Epithelial cell of proximal tubule (primary cell): ENCODE measurements around the gene CDC42EP5. TPM values are rescaled to one million over a fixed set of nuclear protein-coding genes. Genes with fewer than 3 reads are reported as not detected.

Experiments used
- DNase-seq: peaks from one replicate; pipeline ENCODE4 v3.0.0-alpha.2; 2011; ENCODE audit warnings: low read depth
- H3K4me3 ChIP-seq: 2 replicates; pipeline ENCODE4 v1.5.1; 2011; ENCODE audit warnings: low read depth, mild to moderate bottlenecking, low read length
- total RNA-seq: library from RNA; depleted of rRNA; stranded (reverse); fragments of >200 nt; gene quantifications from 2 replicates; pipeline ENCODE4 v1.2.3, GENCODE V29; 2015
- TF ChIP-seq, protein P1 (sequence below): conservative IDR thresholded peaks from 2 replicates; pipeline ENCODE4 v1.5.1; 2012; ENCODE audit warnings: low read depth, mild to moderate bottlenecking, low read length

The CDC42EP5 gene
- total RNA-seq, 1 donor from 2014 or later: 33.7 TPM

DNA sequence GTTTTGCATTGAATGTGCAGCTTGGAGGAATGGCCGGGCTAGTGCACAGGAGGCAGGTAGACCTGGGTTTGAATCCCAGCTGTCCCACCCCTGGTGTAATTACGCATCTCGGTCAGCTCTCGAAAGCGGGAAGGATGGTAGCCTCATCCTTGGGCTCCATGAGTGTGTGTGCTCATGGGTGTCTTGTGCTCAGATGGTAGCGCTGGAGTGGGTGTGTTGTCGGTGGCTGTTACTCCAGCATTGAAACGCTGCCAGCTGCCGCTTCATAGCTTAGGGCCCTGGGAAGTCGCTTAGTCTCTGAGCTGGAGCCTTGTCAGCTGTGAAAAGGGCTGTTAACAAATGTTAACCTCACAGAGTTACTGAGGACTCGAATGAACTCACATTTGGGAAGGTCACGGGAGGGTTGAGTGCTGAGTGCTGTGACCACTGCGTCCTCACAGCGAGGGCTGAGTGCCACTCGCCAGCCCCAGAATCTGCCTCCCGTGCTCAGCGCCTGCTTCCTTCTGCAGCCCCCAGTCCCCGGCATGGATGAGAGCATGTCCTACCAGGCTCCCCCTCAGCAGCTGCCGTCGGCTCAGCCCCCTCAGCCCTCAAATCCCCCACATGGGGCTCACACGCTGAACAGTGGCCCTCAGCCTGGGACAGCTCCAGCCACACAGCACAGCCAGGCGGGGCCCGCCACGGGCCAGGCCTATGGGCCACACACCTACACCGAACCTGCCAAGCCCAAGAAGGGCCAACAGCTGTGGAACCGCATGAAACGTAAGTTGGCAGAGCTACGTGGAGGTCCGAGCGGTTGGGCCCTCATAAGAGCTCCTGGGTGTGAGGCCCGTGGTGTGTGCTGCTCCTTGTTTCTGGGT is 18.9 kb downstream of the CDC42EP5 start:
- no peak for DNase-seq
- no peak overlapping the region for H3K4me3 ChIP-seq
- TF ChIP-seq, protein P1, sequence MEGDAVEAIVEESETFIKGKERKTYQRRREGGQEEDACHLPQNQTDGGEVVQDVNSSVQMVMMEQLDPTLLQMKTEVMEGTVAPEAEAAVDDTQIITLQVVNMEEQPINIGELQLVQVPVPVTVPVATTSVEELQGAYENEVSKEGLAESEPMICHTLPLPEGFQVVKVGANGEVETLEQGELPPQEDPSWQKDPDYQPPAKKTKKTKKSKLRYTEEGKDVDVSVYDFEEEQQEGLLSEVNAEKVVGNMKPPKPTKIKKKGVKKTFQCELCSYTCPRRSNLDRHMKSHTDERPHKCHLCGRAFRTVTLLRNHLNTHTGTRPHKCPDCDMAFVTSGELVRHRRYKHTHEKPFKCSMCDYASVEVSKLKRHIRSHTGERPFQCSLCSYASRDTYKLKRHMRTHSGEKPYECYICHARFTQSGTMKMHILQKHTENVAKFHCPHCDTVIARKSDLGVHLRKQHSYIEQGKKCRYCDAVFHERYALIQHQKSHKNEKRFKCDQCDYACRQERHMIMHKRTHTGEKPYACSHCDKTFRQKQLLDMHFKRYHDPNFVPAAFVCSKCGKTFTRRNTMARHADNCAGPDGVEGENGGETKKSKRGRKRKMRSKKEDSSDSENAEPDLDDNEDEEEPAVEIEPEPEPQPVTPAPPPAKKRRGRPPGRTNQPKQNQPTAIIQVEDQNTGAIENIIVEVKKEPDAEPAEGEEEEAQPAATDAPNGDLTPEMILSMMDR: no peak

GRCh38 chr19:54452626-54453025 is 20.5 kb downstream of the CDC42EP5 start:
- no peak overlapping the region for H3K4me3 ChIP-seq
- no peak for DNase-seq
- TF ChIP-seq, protein P1: no peak

DNA sequence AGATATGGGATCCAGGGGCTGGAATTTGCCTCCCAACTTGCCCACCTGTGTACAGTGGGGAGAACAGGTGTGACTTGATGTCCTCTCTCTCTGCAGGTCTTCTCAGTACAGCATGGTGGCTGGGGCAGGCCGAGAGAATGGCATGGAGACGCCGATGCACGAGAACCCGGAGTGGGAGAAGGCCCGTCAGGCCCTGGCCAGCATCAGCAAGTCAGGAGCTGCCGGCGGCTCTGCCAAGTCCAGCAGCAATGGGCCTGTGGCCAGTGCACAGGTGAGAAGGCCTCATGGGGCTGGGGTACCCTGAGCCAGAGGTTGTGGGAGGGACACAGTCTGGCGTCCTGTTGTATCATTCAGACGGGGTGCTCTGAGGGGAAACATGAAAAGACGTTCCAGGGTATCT is 21.1 kb downstream of the CDC42EP5 start:
- no peak overlapping the region for H3K4me3 ChIP-seq
- DNase-seq: no peak
- TF ChIP-seq, protein P1: no peak

DNA sequence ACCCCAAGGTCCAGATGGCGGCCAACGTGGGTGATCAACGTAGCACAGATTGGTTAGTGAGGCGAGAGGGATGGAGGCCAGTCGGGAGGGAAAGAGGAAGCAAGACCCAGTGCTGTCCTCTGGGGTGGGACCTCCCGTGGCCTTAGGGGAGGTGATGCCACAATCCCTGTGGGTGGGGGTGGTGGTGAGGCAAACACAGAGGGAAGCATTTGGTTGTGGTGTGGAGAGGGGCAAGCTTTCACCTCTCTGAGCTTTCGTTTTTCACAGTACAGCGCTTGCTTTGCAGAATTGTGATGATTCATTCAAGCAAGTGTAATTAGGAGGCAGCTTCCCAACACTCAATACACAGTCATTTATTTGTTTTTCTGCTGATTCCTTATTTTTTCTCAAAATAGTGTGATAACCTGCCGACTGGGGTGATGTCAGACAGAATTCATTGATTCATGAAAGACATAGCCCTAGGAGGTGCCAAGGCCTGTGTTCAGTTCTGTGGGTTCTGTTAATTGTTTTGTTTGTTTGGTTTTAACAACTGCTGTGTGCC is 21.7 kb downstream of the CDC42EP5 start:
- H3K4me3 ChIP-seq: peak overlapping the region; percentile 80
- TF ChIP-seq, protein P1: no peak
- DNase-seq: no peak

DNA sequence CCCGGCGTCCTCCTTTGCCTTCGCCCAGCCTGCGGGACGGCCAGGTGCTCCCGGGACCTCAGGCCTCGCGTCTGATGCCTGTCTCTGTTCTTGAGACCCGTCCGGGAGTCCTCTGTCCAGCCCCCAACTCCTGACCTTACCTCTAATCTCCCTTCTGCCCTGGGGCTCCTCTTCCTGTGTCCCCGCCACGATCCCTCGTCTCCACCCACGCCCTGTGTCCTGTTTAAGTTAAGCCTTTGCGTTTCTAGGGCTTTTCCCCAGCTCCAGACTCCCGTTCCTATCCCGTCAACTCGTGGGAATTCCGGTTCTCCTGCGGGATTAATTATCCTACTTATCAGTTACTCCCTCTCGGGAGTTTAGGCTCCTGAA is 23.4 kb downstream of the CDC42EP5 start:
- H3K4me3 ChIP-seq: peak overlapping the region; percentile 80
- no peak for DNase-seq
- TF ChIP-seq, protein P1: no peak

DNA sequence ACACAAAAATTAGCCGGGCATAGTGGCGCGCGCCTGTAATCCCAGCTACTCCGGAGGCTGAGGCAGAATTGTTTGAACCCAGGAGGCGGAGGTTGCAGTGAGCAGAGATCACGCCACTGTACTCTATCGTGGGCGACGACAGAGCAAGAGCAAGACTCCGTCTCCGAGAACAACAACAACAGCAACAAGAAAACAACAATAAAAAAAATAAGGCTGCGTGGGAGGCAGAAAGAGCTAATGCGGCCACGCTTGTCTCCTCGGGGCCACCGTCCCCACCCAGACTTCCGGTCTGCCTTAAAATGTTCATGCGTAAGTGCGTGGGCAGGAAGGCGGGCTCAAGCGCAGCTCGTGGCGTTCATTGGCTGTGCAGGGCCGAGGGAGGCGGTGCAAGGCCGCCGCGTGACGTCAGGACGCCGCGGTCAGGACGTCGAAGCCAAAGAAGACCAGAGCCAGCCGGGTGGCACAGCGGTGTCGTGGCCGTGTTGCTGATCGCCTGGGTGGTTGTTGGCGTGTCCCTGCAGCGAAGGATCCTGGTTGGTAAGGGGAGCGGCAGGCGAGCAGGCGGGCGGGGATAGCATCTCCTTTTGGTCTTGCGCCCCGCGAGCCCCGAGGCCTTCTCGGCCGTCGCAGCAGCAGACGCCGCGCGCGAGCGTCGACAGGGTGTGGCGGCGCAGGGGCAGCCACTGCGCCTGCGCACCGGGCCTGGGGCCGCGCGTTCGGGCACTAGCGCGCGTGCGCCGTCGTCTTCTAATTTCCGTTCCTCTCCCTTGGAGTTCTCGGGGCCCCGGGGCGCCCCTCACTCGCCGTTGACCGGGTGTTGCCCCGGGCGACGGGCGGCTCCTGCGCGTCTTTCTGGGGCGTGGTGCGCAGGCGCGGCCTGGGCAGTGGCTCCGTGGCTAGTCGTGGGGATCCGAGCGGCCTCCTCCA is 24.1 kb downstream of the CDC42EP5 start, which contains the start of gene LENG8:
LENG8 (plus strand) TSS at position 426 of the 927 bp plus-strand sequence. CDS start 2,146 bp downstream, outside the sequence.
- DNase-seq: peak; percentile 80
- H3K4me3 ChIP-seq: peak within 1 kb of the TSS; percentile 80
- TF ChIP-seq, protein P1: no peak
